Right cardiac atrium (tissue), 5 donors: ENCODE data around the gene SLC9A7. TPM values are rescaled to one million over a fixed set of nuclear protein-coding genes. Genes with fewer than 3 reads are reported as not detected.
"Not testable (repeated sequence)": the region's sequence is repeated elsewhere in the genome, so short reads cannot be mapped to it uniquely, and the experiment has no call there.

Source experiments
- ATAC-seq, 2 donors: fragments of 200-7000 bp; cut with Tn5 transposase; one replicate each; pipeline versions ENCODE4 v1.8.0 to v1.9.1; 2020; ENCODE audit warnings: moderate library complexity in 2 of 2, mild to moderate bottlenecking in 1 of 2
- DNase-seq, 3 donors: peaks; one replicate each; pipeline ENCODE4 v3.0.0-alpha.2; 2020
- H3K27ac ChIP-seq: one replicate; pipeline ENCODE4 v1.5.1; 2013; ENCODE audit warnings: mild to moderate bottlenecking, low read length, control low read depth, moderate library complexity
- H3K27me3 ChIP-seq: one replicate; pipeline ENCODE4 v1.6.1; 2013; ENCODE audit not compliant: control insufficient read depth, insufficient read depth
- H3K4me1 ChIP-seq: one replicate; pipeline ENCODE4 v1.6.1; 2013; ENCODE audit warnings: low read length; ENCODE audit not compliant: control insufficient read depth, insufficient read depth
- H3K4me3 ChIP-seq: one replicate; pipeline ENCODE4 v1.5.1; 2013; ENCODE audit warnings: low read length, control low read depth
- H3K9me3 ChIP-seq: one replicate; pipeline ENCODE4 v1.6.1; 2013; ENCODE audit warnings: low read length; ENCODE audit not compliant: control insufficient read depth
- WGBS: extraction: QIAGEN DNeasy Blood & Tissue Kit; methylation state at CpG from one replicate; pipeline ENCODE4 v1.1.7; 2013; 5-methylcytosine and 5-hydroxymethylcytosine counted together
- intact Hi-C, 4 donors: fragments of 100-400 bp; cut with DNase I; formaldehyde crosslinking; loops; one replicate each; pipeline versions ENCODE4 v1.11.0 to v1.14.0; 2022 to 2023
- polyA plus RNA-seq: library from polyadenylated mRNA; stranded (reverse); fragments of 200-250 nt; gene quantifications from one replicate; pipeline ENCODE4 v1.2.3, GENCODE V29; 2013
- total RNA-seq, 4 donors: library from RNA; stranded (reverse); fragmentation: NEBNext Ultra II Directional; extraction: Animal tissue kit (Norgen Biotek cat#: 25700); gene quantifications; one replicate each; pipeline ENCODE4 v1.2.1, GENCODE V29; 2021
- donor health status: healthy with polysubstance abuse.
- donor health status: DM: no; HTN: yes; CAD: no.
- donor health status: DM: no; HTN: no; CAD: no.
- donor health status: DM: no; HTN: yes; CAD: no; lungs with severe emphysema.
- donor health status: DM: yes; HTN: yes; CAD: no.

Gene SLC9A7
- total and polyA plus RNA-seq, 5 donors: 1.3 to 8.7 (median 5.2) TPM

DNA sequence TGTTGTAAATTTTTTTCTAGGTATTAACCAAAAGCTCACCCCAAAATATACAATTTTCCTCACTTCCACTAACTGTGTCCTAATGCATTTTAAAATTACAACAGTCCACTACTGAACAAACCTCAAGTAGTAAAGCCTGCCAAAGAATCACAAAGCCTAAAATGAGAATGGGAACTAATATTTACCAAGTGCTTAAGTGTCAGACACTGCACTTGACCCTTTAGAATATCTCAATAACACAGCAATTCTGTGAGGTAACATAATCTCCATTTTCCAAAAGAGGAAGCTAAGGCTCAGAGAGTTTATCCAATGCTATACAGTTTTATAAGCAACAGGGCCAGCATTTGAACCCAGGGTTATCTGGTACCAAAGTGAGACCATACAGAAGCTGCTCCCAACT is 4.9 kb downstream of the SLC9A7 start:
- ATAC-seq (no peak), DNase-seq (no peak)
- Histone ChIP-seq H3K9me3 (no peaks in the 10 kb centered on the region), H3K4me1 (no peaks in the 10 kb centered on the region), H3K27ac (no peak overlapping the region), H3K4me3 (no peak overlapping the region), H3K27me3 (no peaks in the 10 kb centered on the region)
- intact Hi-C loops: no loop called here

DNA sequence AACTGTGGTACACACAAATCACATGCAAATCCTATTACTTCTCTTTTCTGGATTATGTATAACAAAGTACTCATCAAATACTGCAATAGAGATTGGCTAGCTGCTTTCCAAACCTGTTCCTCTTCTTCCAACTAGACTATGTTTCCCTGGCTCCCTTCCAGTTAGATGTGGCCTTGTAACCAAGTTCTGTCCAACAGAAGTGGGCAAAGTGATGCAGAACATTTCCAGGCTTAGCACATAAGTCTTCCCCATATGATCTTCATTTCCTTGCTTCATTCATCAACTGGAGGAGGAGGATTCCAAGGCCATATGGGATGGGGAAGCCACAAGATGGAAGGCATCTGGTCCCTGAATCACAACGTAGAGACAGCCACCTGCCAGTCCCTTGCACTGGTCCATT is 8.0 kb downstream of the SLC9A7 start:
- no peak for ATAC-seq

DNA sequence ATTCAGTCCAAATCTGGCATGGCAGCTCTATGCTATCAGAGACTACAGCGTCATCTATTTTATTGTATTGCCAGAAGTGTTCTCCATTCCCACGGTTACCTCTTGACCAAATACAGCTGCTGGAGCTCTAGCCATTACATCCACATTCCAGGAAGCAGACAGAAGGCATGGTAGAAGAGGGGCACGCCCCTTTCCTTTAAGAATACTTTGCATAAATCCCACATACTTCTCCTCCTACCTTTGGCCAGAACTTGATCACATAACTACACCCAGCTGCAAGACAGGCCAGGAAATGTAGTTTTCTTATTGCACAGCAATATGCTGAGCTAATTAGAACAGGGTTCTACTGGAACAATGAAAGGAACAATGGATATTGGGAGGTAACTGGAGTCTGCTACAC is 14.9 kb downstream of the SLC9A7 start:
- H3K4me1 ChIP-seq: no peaks in the 10 kb centered on the region
- no peak overlapping the region for H3K4me3 ChIP-seq
- ATAC-seq: no peak
- no peaks in the 10 kb centered on the region for H3K27me3 ChIP-seq
- no peak for DNase-seq
- 61% methylated on average over 3 of the region's 3 CpGs for WGBS
- H3K27ac ChIP-seq: no peak overlapping the region
- intact Hi-C loops: no loop called here
- no peaks in the 10 kb centered on the region for H3K9me3 ChIP-seq

More for the DNA sequence above, 8.0 kb downstream of the SLC9A7 start:
- Histone ChIP-seq H3K27ac (no peak overlapping the region), H3K9me3 (no peaks in the 10 kb centered on the region), H3K27me3 (no peaks in the 10 kb centered on the region), H3K4me1 (no peaks in the 10 kb centered on the region), H3K4me3 (no peak overlapping the region)
- intact Hi-C loops: no loop called here
- WGBS: 60% methylated on average over 1 of the region's 1 CpG
- no peak for DNase-seq

DNA sequence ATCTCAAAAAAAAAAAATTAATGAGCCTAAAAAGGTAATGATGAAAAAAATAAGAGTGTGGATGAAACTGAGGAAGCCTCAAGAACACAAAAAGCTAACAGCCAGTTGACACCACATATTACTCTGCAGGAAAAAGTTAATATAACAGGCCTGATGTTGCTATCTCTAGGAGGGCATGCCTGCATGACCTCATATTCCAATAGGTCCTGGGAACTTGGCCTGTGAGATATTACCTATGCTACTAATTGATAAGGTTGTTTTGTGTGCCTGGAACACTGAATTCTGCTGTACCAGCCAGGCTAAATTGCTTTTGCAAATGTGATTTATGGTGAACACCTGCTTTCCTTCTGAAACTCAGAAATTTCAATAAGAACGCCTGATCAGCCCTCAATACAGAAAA is 15.9 kb downstream of the SLC9A7 start:
- intact Hi-C loops: no loop called here
- ATAC-seq: no peak
- Histone ChIP-seq H3K4me1 (no peaks in the 10 kb centered on the region), H3K27me3 (no peaks in the 10 kb centered on the region), H3K27ac (no peak overlapping the region), H3K9me3 (no peaks in the 10 kb centered on the region), H3K4me3 (no peak overlapping the region)
- WGBS: 90% methylated on average over 1 of the region's 1 CpG
- DNase-seq: no peak

DNA sequence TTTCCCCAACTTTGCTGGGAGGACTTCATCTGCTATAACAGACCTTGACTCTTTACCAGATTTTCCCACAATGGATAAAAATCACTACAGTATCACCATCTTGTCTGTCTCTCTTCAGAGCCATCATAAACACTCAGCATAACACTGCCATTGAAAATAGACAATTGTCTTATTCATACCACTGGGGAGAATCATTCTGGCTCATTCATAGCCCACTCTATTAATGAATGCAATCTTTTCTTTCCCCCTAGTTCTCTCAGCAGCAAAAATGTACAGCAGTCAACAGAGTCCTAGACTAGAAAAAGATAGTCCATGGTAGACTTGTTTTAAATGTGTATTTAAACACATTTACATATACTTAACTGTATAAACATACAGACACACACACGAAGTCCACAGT is 19.2 kb downstream of the SLC9A7 start:
- Histone ChIP-seq H3K4me3 (no peak overlapping the region), H3K27me3 (no peaks in the 10 kb centered on the region), H3K4me1 (no peaks in the 10 kb centered on the region), H3K27ac (no peak overlapping the region), H3K9me3 (no peaks in the 10 kb centered on the region)
- ATAC-seq: no peak
- no peak for DNase-seq
- intact Hi-C loops: no loop called here
- WGBS: 60% methylated on average over 1 of the region's 1 CpG

DNA sequence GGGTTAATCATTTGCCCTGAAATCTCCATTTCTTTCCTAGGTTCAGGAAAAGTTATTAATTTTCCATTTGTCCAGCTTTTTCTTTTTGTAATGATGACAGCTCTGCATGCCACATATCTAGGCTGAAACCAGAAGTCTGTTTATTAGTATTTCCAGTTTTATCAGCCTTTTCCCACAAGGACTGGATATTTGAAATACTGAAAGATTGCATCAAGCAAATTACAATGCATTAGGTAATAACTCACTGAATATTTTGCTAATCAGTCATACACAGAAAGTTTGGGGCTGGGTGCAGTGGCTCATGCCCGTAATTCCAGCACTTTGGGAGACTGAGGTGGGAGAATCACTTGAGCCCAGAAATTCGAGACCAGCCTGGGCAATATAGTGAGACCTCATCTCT is 21.5 kb downstream of the SLC9A7 start:
- no peaks in the 10 kb centered on the region for H3K9me3 ChIP-seq
- H3K27ac ChIP-seq: no peak overlapping the region
- H3K27me3 ChIP-seq: no peaks in the 10 kb centered on the region
- WGBS: 40% methylated on average over 2 of the region's 2 CpGs
- no peak overlapping the region for H3K4me3 ChIP-seq
- no peaks in the 10 kb centered on the region for H3K4me1 ChIP-seq
- ATAC-seq (no peak), DNase-seq (no peak)
- intact Hi-C loops: no loop called here

DNA sequence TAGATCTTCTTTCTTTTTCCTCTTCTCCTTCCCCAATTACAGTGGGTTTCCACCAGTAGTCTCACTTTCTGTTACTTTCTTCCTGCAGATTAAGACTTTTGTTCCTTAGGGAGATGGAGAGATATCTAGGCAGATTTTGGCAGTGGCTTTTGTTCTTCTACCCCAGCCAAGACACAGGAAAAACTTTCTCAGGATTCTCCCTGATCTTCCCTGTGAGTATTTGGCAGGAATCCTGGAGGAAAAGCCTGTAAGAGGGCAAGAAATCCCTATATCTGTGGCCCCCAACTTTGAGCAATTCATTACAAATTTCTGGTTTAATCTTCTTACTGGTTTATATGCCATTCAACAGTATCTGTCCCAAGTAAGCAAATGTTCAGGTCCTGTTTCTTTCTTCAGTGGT is 21.9 kb downstream of the SLC9A7 start:
- H3K27me3 ChIP-seq: no peaks in the 10 kb centered on the region
- intact Hi-C loops: no loop called here
- H3K4me1 ChIP-seq: no peaks in the 10 kb centered on the region
- ATAC-seq (no peak), DNase-seq (no peak)
- H3K4me3 ChIP-seq: no peak overlapping the region
- H3K27ac ChIP-seq: no peak overlapping the region
- no peaks in the 10 kb centered on the region for H3K9me3 ChIP-seq

DNA sequence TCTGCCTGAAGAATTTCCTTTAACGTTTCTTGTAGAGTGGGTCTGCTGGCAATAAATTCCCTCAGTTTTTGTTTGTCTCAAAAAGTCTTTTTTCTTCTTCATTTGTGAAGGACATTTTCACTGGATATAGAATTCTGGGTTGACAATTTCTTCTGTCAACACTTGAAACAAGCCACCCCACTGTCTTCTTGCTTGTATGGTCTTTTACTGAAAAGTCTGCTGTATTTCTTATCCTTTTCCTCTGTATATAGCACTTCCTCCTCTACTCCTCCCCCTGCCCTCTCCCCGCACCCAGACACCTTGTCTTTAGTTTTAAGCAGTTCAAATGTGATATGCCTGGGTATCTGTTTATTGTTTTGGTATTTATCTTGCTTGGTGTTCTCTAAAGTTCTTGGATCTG is 23.3 kb downstream of the SLC9A7 start:
- Histone ChIP-seq H3K27ac (no peak overlapping the region), H3K27me3 (no peaks in the 10 kb centered on the region), H3K4me3 (no peak overlapping the region), H3K9me3 (no peaks in the 10 kb centered on the region), H3K4me1 (no peaks in the 10 kb centered on the region)
- no peak for ATAC-seq
- intact Hi-C loops: no loop called here
- no peak for DNase-seq
- WGBS: 82% methylated on average over 2 of the region's 2 CpGs

DNA sequence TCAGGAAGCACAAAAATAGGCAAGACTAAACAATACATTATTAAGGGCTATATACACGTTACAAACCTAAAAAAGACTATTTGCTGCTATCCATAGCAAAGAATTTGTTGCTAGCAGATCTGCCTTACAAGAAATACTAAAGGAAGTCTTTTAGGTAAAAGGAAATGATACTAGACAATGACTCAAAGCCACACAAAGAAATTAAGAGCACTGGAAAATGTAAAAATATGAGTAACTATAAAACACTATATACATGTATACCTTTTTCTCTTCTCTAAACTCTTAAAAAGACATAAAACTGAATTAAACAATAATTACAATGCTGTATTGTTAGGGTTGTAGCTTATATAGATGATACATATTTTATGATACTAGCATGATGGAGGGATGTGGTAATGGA is 25.7 kb downstream of the SLC9A7 start:
- no peak for ATAC-seq
- DNase-seq: no peak
- WGBS: 60% methylated on average over 1 of the region's 1 CpG
- H3K27me3 ChIP-seq: no peaks in the 10 kb centered on the region
- H3K9me3 ChIP-seq: no peaks in the 10 kb centered on the region
- intact Hi-C loops: no loop called here
- no peak overlapping the region for H3K4me3 ChIP-seq
- no peak overlapping the region for H3K27ac ChIP-seq
- H3K4me1 ChIP-seq: no peaks in the 10 kb centered on the region

DNA sequence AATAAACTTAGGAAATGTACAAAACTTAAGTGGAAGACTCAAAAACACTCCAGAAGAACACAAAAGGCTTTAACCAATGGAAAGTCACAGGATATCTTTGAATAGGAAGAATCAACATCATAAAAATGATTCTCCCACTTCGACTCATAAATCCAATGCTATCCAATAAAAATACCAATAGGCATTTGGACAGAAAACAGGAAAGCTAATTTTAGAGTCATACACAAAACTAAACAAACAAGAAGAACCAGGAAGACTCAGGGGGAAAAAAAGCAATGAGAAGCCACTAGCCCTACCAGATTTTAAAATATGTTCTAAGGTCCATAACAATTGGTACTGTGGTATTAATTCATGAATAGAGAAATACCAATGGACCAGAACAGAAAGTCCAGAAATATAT is 28.2 kb downstream of the SLC9A7 start:
- WGBS: 60% methylated on average over 1 of the region's 1 CpG
- Histone ChIP-seq H3K4me1 (no peaks in the 10 kb centered on the region), H3K4me3 (no peak overlapping the region), H3K27ac (no peak overlapping the region), H3K9me3 (no peaks in the 10 kb centered on the region), H3K27me3 (no peaks in the 10 kb centered on the region)
- no peak for DNase-seq
- ATAC-seq: no peak
- intact Hi-C loops: no loop called here

DNA sequence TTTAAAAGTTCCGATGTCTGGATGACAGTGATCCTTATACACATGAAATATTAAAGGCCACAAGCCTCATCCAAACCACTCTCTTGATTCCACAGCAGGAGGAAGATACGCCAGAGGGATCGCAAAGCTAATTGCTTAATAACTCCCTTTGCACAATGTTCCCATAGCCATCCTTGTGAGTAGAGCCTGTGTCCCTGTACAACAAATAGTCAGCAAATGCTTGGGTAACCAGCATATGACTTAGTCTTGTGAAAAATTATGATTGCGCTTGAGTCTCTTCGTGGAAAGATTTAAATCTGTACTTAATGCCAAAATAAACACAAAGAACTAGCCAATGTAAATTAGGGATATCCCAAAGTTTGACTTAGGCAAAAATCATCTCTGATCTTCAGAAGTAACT is 31.5 kb downstream of the SLC9A7 start:
- Histone ChIP-seq H3K27ac (no peak overlapping the region), H3K4me3 (no peak overlapping the region), H3K9me3 (no peaks in the 10 kb centered on the region), H3K4me1 (no peaks in the 10 kb centered on the region), H3K27me3 (no peaks in the 10 kb centered on the region)
- WGBS: 67% methylated on average over 5 of the region's 5 CpGs
- DNase-seq: no peak
- no peak for ATAC-seq
- intact Hi-C loops: no loop called here

DNA sequence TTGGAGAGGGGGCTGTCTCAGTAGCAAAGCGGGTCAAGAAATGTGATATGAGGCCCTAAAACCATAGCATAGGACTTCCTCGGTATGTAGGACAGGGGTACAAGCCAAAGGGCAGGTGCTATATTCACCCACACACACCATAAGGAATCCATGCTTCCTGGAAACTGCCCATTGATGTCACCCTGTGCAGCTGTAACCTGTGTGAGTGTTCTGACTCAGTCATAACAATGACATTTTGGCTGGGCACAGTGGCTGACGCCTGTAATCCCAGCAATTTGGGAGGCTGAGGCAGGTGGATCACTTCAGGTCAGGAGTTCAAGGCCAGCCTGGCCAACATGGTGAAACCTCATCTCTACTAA is 35.4 kb downstream of the SLC9A7 start:
- H3K4me3 ChIP-seq, H3K27me3 ChIP-seq, ATAC-seq, DNase-seq, H3K4me1 ChIP-seq, H3K9me3 ChIP-seq, H3K27ac ChIP-seq, intact Hi-C loops: not testable (repeated sequence)
- whole genome bisulfite sequencing: 84% methylated on average over 3 of the region's 3 CpGs
